Suprapubic skin (tissue), 4 donors: ENCODE data around the gene NR6A1. TPM values are rescaled to one million over a fixed set of nuclear protein-coding genes. Genes with fewer than 3 reads are reported as not detected.

ENCODE experiments used
- DNase-seq, 2 donors: peaks; one replicate each; pipeline ENCODE4 v3.0.0-alpha.2; 2019; ENCODE audit warnings: low spot score in 2 of 2
- H3K27ac ChIP-seq: fragments of 200-600 bp; sonication (generic); one replicate; pipeline ENCODE4 v1.5.1; 2019
- H3K27me3 ChIP-seq: fragments of 200-600 bp; sonication (generic); one replicate; pipeline ENCODE4 v1.5.1; 2019
- H3K36me3 ChIP-seq: fragments of 200-600 bp; sonication (generic); one replicate; pipeline ENCODE4 v1.5.1; 2019
- H3K4me1 ChIP-seq: fragments of 200-600 bp; sonication (generic); one replicate; pipeline ENCODE4 v1.5.1; 2019
- H3K4me3 ChIP-seq: fragments of 200-600 bp; sonication (generic); one replicate; pipeline ENCODE4 v1.5.1; 2019; ENCODE audit warnings: mild to moderate bottlenecking
- H3K9me3 ChIP-seq: fragments of 200-600 bp; sonication (generic); one replicate; pipeline ENCODE4 v1.5.1; 2019
- EP300 ChIP-seq: sonication (generic); formaldehyde crosslinking; IDR thresholded peaks from one replicate; pipeline ENCODE4 v1.6.1; 2017; ENCODE audit warnings: antibody characterized with exemption
- POLR2A ChIP-seq, 2 donors: fragments of 450-650 bp; IDR thresholded peaks; one replicate each; pipeline ENCODE4 v1.6.1; 2017; ENCODE audit warnings: antibody characterized with exemption in 2 of 2, mild to moderate bottlenecking in 2 of 2, moderate library complexity in 2 of 2
- POLR2AphosphoS5 ChIP-seq, 3 donors: sonication (generic); formaldehyde crosslinking; IDR thresholded peaks; one replicate each; pipeline ENCODE4 v1.6.1; 2017; ENCODE audit warnings: antibody characterized with exemption in 3 of 3
- WGBS: methylation state at CpG from one replicate; pipeline ENCODE4 v1.1.5; 2018; 5-methylcytosine and 5-hydroxymethylcytosine counted together
- total RNA-seq, 4 donors: library from RNA; depleted of rRNA; stranded (reverse); fragments of >200 nt; gene quantifications; one replicate each; pipeline ENCODE4 v1.1.0, GENCODE V29; 2016
- TF ChIP-seq, protein P1 (sequence below), 2 donors: fragments of 200-600 bp in 1 of 2; fragments of 450-650 bp in 1 of 2; sonication (generic) in 1 of 2; IDR thresholded peaks; one replicate each; pipeline ENCODE4 v1.5.1; 2016 to 2019; ENCODE audit warnings: antibody characterized with exemption in 2 of 2, mild to moderate bottlenecking in 1 of 2, moderate library complexity in 1 of 2

Gene NR6A1
- total RNA-seq, 4 donors from 2014 or later: 6.5 to 10.1 (median 6.8) TPM

DNA sequence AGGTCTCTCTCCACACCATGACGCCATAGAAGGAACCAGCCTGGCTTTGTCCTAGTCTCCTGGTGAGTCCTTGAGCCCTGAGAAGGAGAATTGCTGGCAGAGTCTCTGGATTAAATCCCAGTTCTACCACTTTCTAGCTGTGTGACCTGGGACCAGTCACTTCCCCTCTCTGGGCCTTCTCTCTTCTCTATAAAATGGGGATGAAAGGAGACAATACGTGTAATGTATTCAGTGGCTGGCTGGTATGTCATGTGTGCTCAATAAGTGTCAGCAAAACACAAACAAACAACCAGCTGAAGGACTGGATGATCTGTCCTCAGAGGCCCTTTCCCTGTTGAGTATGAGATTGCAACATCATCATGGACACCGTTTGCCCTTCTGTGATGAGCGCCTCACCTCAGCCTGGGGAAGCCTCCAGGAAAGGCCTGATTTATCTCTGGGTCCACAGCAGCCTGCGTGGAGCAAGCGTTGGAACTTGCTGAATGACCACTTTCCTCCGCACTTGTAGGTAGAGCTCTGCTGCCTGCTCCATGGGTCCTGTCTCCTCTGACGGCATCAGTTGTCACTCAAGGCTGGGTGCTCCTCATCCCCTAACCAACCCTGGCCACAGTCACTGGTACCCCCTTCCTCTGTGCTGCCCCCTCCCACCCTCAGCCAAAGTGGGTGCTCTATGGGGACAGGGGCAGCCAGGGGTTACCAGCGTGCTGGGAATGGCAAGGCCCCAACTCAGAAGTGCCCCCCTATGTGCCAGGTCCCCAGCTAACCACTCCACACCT lies 260.3 kb downstream of the NR6A1 start:
- no peak overlapping the region for H3K4me3 ChIP-seq
- H3K9me3 ChIP-seq: no peaks in the 10 kb centered on the region
- peaks cover 8% of the 10 kb centered on the region for H3K27me3 ChIP-seq
- no peak overlapping the region for H3K27ac ChIP-seq
- TF ChIP-seq, protein P1, sequence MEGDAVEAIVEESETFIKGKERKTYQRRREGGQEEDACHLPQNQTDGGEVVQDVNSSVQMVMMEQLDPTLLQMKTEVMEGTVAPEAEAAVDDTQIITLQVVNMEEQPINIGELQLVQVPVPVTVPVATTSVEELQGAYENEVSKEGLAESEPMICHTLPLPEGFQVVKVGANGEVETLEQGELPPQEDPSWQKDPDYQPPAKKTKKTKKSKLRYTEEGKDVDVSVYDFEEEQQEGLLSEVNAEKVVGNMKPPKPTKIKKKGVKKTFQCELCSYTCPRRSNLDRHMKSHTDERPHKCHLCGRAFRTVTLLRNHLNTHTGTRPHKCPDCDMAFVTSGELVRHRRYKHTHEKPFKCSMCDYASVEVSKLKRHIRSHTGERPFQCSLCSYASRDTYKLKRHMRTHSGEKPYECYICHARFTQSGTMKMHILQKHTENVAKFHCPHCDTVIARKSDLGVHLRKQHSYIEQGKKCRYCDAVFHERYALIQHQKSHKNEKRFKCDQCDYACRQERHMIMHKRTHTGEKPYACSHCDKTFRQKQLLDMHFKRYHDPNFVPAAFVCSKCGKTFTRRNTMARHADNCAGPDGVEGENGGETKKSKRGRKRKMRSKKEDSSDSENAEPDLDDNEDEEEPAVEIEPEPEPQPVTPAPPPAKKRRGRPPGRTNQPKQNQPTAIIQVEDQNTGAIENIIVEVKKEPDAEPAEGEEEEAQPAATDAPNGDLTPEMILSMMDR (IDR thresholded peaks at IDR 0.05): no peak
- TF ChIP-seq POLR2AphosphoS5 (IDR thresholded peaks at IDR 0.05) (no peak), EP300 (no peak), POLR2A (IDR thresholded peaks at IDR 0.05) (no peak)
- no peaks in the 10 kb centered on the region for H3K36me3 ChIP-seq
- DNase-seq: no peak
- WGBS: 81% methylated on average over 8 of the region's 9 CpGs
- H3K4me1 ChIP-seq: peaks cover 5% of the 10 kb centered on the region

DNA sequence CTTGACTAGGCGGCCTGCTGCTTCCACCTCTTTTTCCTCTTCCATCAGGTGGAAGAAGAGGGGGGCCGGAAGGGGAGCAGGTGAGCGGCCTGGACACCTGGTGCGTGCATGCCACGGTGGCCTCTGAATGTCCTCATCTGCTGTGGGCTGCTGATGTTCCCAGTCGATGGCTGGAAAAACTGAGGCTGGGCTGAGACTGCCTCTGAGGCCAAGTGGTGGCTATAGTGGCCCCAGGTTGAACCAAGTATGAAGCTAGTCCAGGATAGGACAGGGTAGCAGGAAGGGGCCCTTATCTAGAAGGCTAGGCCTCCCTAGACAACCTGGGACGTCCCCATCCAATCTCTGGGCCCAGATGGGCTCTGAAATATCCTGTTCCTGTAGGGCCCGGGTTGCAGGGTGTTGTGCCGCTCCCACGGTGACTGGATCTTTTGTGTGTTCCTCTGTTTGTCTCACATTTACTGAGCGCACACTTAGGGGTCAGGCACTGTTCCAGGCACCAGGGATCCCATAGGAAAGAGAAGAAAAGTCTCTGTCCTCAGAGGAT lies 263.2 kb downstream of the NR6A1 start:
- H3K27ac ChIP-seq: no peak overlapping the region
- H3K9me3 ChIP-seq: no peaks in the 10 kb centered on the region
- DNase-seq: no peak
- peaks cover 36% of the 10 kb centered on the region for H3K27me3 ChIP-seq
- TF ChIP-seq POLR2AphosphoS5 (IDR thresholded peaks at IDR 0.05) (no peak), POLR2A (IDR thresholded peaks at IDR 0.05) (no peak), EP300 (no peak)
- TF ChIP-seq, protein P1 (IDR thresholded peaks at IDR 0.05): no peak
- no peaks in the 10 kb centered on the region for H3K36me3 ChIP-seq
- H3K4me1 ChIP-seq: peaks cover 21% of the 10 kb centered on the region
- no peak overlapping the region for H3K4me3 ChIP-seq
- 98% methylated on average over 11 of the region's 11 CpGs for WGBS

DNA sequence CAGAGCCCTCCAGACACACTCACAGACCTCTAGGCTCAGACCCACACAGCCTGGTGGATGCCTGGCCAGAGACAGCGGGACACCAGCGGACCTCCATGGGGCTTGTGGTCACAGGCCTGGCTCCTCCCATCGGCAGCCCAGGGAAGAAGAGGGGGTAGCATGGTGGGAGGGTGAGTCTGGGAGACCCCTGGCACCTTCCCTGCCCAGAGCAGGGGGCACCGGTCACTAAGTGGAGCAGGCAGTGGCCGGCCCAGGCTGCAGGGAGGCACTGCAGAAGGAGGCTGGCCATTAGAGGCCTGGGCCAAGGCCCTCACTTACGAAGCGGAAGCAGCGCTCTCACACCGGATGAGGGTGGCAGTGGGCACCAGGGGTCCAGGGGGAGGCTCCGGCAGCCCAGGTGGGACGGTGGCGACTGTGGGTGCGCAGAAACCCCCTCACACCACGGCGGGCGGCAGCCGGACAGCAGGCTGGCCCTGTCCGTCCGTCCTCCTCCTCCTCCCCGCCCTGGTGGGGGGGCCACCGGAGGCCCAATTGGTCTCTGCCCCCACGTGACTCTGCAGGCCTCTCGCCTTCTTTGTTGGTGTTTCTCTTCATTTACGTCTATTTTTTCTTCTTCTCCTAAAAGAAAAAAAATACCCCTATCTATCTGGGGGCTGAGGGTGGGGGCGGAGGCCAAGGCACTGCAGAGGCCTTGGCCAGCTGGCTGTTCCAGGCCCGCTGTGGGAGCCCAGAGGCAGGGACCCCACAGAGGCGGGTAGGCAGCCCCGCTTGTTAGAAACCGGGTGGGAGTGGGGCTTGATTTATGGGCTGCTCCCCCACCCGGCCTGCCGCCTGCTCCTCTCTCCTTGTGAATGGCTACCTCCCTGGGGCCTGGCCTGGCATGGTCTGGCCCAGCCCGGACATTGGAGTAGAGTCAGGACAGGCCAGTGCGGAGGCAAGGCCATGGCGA lies 263.9 kb downstream of the NR6A1 start, which contains the start of gene NR5A1:
Gene NR5A1 (minus strand): TSS at position 469 of the 949 bp plus-strand sequence. CDS start 4,004 bp downstream, outside the sequence.
- no peak within 1 kb of the TSS for H3K4me3 ChIP-seq
- H3K27ac ChIP-seq: no peak within 1 kb of the TSS
- no peak for TF ChIP-seq EP300
- no peak for TF ChIP-seq POLR2AphosphoS5 (IDR thresholded peaks at IDR 0.05)
- no peak for TF ChIP-seq POLR2A (IDR thresholded peaks at IDR 0.05)
- TF ChIP-seq, protein P1 (IDR thresholded peaks at IDR 0.05): no peak
- H3K9me3 ChIP-seq: no peaks in the 10 kb centered on the region
- peaks cover 22% of the 10 kb centered on the region for H3K4me1 ChIP-seq
- DNase-seq: no peak
- peaks cover 44% of the 10 kb centered on the region for H3K27me3 ChIP-seq
- WGBS: 97% methylated on average over 29 of the region's 34 CpGs
- no peaks in the 10 kb centered on the region for H3K36me3 ChIP-seq

DNA sequence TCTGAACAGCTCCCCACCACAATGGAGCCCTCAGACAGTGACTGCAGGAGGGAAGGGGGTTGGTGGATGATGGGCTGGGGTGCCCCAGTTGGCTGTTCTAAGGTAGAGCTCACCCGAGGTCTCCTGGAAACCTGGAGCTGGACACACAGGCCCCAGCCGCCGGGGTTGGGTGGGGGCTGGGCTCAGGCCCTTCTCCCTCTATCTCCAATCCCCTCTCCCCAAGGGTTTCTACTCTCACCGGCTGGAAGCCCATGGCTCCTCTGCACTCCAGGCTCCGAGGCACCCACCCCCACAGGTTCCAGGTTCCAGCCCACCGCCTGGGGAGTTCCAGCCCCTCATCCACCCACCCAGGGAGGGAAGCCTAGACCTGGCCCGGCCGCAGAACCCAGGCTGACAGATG lies 264.7 kb downstream of the NR6A1 start:
- Histone ChIP-seq H3K27ac (no peak overlapping the region), H3K36me3 (no peaks in the 10 kb centered on the region), H3K4me1 (peaks cover 22% of the 10 kb centered on the region), H3K9me3 (no peaks in the 10 kb centered on the region), H3K4me3 (no peak overlapping the region), H3K27me3 (peaks cover 48% of the 10 kb centered on the region)
- no peak for DNase-seq
- WGBS: 81% methylated on average over 5 of the region's 8 CpGs
- TF ChIP-seq EP300 (no peak), POLR2A (IDR thresholded peaks at IDR 0.05) (no peak), POLR2AphosphoS5 (IDR thresholded peaks at IDR 0.05) (no peak)
- TF ChIP-seq, protein P1 (IDR thresholded peaks at IDR 0.05): no peak
